H1 (cell line): ENCODE data around the gene RNU1-4. TPM values are rescaled to one million over a fixed set of nuclear protein-coding genes. Genes with fewer than 3 reads are reported as not detected.
"Not testable (repeated sequence)": the region's sequence is repeated elsewhere in the genome, so short reads cannot be mapped to it uniquely, and the experiment has no call there.

Experiments
- CTCF ChIA-PET: fragments of 300-600 bp; sonication (Branson Sonifier 250); formaldehyde crosslinking; loops from one replicate; lab custom pipeline; 2021; ENCODE audit not compliant: partially characterized antibody; lab: Charles Lee
- POLR2A ChIA-PET: fragments of 300-600 bp; sonication (Branson Sonifier 250); formaldehyde crosslinking; loops from one replicate; lab custom pipeline; 2021; ENCODE audit warnings: inconsistent platforms; ENCODE audit not compliant: partially characterized antibody; lab: Charles Lee
- DNase-seq, 2 experiments: peaks; one replicate each; pipeline versions ENCODE4 v3.0.0 to v3.0.0-alpha.2; 2010 to 2022; ENCODE audit warnings: low spot score in 2 of 2, low read depth in 1 of 2, mixed read lengths in 1 of 2
- FAIRE-seq: peaks from 2 replicates; lab custom pipeline; 2011; peaks lifted over from hg19 to GRCh38; lab: Jason Lieb, UNC
- H2AFZ ChIP-seq: 2 replicates; pipeline ENCODE4 v1.8.1; 2012; ENCODE audit warnings: low read length, inconsistent platforms
- H2AK5ac ChIP-seq: 2 replicates; pipeline ENCODE4 v1.6.1; 2013; ENCODE audit warnings: low read depth, low read length
- H2BK120ac ChIP-seq: replicated peaks from 2 replicates; pipeline ENCODE3; 2013; ENCODE audit warnings: low read depth, low read length, inconsistent platforms
- H2BK12ac ChIP-seq: 2 replicates; pipeline ENCODE4 v1.6.1; 2013; ENCODE audit warnings: low read depth, low read length
- H2BK15ac ChIP-seq: 2 replicates; pipeline ENCODE4 v1.6.1; 2013; ENCODE audit warnings: low read length
- H2BK20ac ChIP-seq: 2 replicates; pipeline ENCODE4 v1.6.1; 2013; ENCODE audit warnings: low read length
- H2BK5ac ChIP-seq: 2 replicates; pipeline ENCODE4 v1.6.1; 2013; ENCODE audit warnings: low read depth, low read length
- H3K14ac ChIP-seq: 2 replicates; pipeline ENCODE4 v1.6.1; 2013; ENCODE audit warnings: inconsistent platforms; ENCODE audit not compliant: insufficient read length
- H3K18ac ChIP-seq: 2 replicates; pipeline ENCODE4 v1.6.1; 2013; ENCODE audit warnings: low read length; ENCODE audit errors: extremely low read depth
- H3K23ac ChIP-seq: 2 replicates; pipeline ENCODE4 v1.6.1; 2013; ENCODE audit warnings: inconsistent platforms; ENCODE audit not compliant: insufficient read length
- H3K23me2 ChIP-seq: 2 replicates; pipeline ENCODE4 v1.6.1; 2013; ENCODE audit warnings: low read depth, low read length
- H3K27ac ChIP-seq: 2 replicates; pipeline ENCODE4 v1.6.1; 2011; ENCODE audit warnings: low read depth, low read length, inconsistent platforms
- H3K27me3 ChIP-seq, 4 experiments: replicated peaks in 1 of 4; 1 replicate in 1 of 4; 2 replicates in 3 of 4; pipeline versions ENCODE4 v1.6.1 to v1.8.1; 2011 to 2013; ENCODE audit warnings: low read length in 3 of 4, mild to moderate bottlenecking in 3 of 4, inconsistent platforms in 2 of 4, mixed read lengths in 2 of 4, moderate library complexity in 1 of 4; ENCODE audit not compliant: control insufficient read depth in 3 of 4, insufficient read depth in 3 of 4; ENCODE audit errors: extremely low read depth in 1 of 4
- H3K36me3 ChIP-seq, 4 experiments: 2 replicates each; pipeline versions ENCODE4 v1.6.1 to v1.8.1; 2011 to 2013; ENCODE audit warnings: mild to moderate bottlenecking in 4 of 4, low read length in 3 of 4, moderate library complexity in 2 of 4, control low read depth in 1 of 4, inconsistent platforms in 1 of 4; ENCODE audit not compliant: insufficient read depth in 4 of 4, control insufficient read depth in 2 of 4
- H3K4ac ChIP-seq: replicated peaks from 2 replicates; pipeline ENCODE3; 2013; ENCODE audit warnings: low read length, low read depth, mixed read lengths, inconsistent platforms; ENCODE audit not compliant: insufficient read length
- H3K4me1 ChIP-seq, 4 experiments: replicated peaks in 1 of 4; 1 replicate in 1 of 4; 2 replicates in 3 of 4; pipeline versions ENCODE4 v1.6.1 to v1.8.1; 2011 to 2013; ENCODE audit warnings: low read length in 3 of 4, inconsistent platforms in 2 of 4, mixed read lengths in 1 of 4; ENCODE audit not compliant: insufficient read depth in 4 of 4, control insufficient read depth in 3 of 4
- H3K4me2 ChIP-seq, 2 experiments: 2 replicates each; pipeline versions ENCODE4 v1.6.1 to v1.8.1; 2011 to 2013; ENCODE audit warnings: low read depth in 2 of 2, low read length in 2 of 2, control low read depth in 1 of 2, inconsistent platforms in 1 of 2, mild to moderate bottlenecking in 1 of 2; ENCODE audit not compliant: insufficient read depth in 1 of 2
- H3K4me3 ChIP-seq, 4 experiments: fragments of 200-600, 300-600 bp in 1 of 4; sonication (generic), shearing (Covaris generic), sonication (Bioruptor Twin) in 1 of 4; 2 replicates each; pipeline versions ENCODE4 v1.5.1 to v1.8.1; 2011 to 2016; ENCODE audit warnings: low read length in 4 of 4, low read depth in 3 of 4, control low read depth in 2 of 4, inconsistent platforms in 2 of 4, mild to moderate bottlenecking in 2 of 4, mixed read lengths in 1 of 4, moderate library complexity in 1 of 4; ENCODE audit not compliant: insufficient read depth in 2 of 4; ENCODE audit errors: extremely low read depth in 1 of 4
- H3K56ac ChIP-seq: replicated peaks from 2 replicates; pipeline ENCODE3; 2013; ENCODE audit warnings: low read depth, mild to moderate bottlenecking, mixed read lengths, low read length, inconsistent platforms; ENCODE audit not compliant: insufficient read length
- H3K79me1 ChIP-seq: 2 replicates; pipeline ENCODE4 v1.6.1; 2013; ENCODE audit warnings: low read depth, low read length, control low read depth
- H3K79me2 ChIP-seq, 2 experiments: 2 replicates each; pipeline versions ENCODE4 v1.6.1 to v1.8.1; 2012 to 2013; ENCODE audit warnings: low read length in 2 of 2, mild to moderate bottlenecking in 2 of 2, inconsistent platforms in 1 of 2; ENCODE audit not compliant: insufficient read depth in 2 of 2, control insufficient read depth in 1 of 2
- H3K9ac ChIP-seq, 4 experiments: replicated peaks in 1 of 4; 1 replicate in 1 of 4; 2 replicates in 3 of 4; pipeline versions ENCODE4 v1.6.1 to v1.8.1; 2011 to 2013; ENCODE audit warnings: low read depth in 3 of 4, low read length in 3 of 4, control low read depth in 2 of 4, mild to moderate bottlenecking in 2 of 4, moderate library complexity in 2 of 4, inconsistent platforms in 1 of 4; ENCODE audit errors: extremely low read depth in 1 of 4
- H3K9me3 ChIP-seq, 2 experiments: 2 replicates each; pipeline versions ENCODE4 v1.6.1 to v1.8.1; 2012 to 2013; ENCODE audit warnings: mild to moderate bottlenecking in 2 of 2, moderate library complexity in 2 of 2, control low read depth in 1 of 2, inconsistent platforms in 1 of 2, low read depth in 1 of 2, low read length in 1 of 2, mixed read lengths in 1 of 2; ENCODE audit not compliant: insufficient read depth in 2 of 2
- H4K20me1 ChIP-seq, 2 experiments: replicated peaks in 1 of 2; 2 replicates each; pipeline versions ENCODE3 to v1.8.1; 2011 to 2013; ENCODE audit warnings: inconsistent platforms in 2 of 2, low read length in 2 of 2, mild to moderate bottlenecking in 1 of 2; ENCODE audit not compliant: insufficient read depth in 2 of 2, control insufficient read depth in 1 of 2
- H4K5ac ChIP-seq: 2 replicates; pipeline ENCODE4 v1.6.1; 2013; ENCODE audit warnings: low read length, low read depth, mixed read lengths, inconsistent platforms; ENCODE audit not compliant: insufficient read length
- H4K8ac ChIP-seq: 2 replicates; pipeline ENCODE4 v1.8.0; 2013; ENCODE audit warnings: mild to moderate bottlenecking, moderate library complexity, low read length, inconsistent platforms; ENCODE audit not compliant: insufficient read depth; ENCODE audit errors: extremely low read depth
- H4K91ac ChIP-seq: replicated peaks from 2 replicates; pipeline ENCODE3; 2013; ENCODE audit warnings: low read length, mixed read lengths, inconsistent platforms; ENCODE audit not compliant: insufficient read length
- WGBS, 2 experiments: shearing (Covaris generic) in 1 of 2; methylation state at CpG; one replicate each; pipeline versions ENCODE4 v1.1.6 to v1.1.7; 2013 to 2015; ENCODE audit warnings: low lambda C conversion rate in 2 of 2, mixed read lengths in 2 of 2, inconsistent platforms in 1 of 2, low coverage in 1 of 2, missing lambda C conversion rate in 1 of 2; ENCODE audit not compliant: insufficient replicate concordance in 2 of 2, insufficient coverage in 1 of 2, insufficient read length in 1 of 2; ENCODE audit errors: extremely low coverage in 1 of 2, missing lambda C conversion rate in 1 of 2; 5-methylcytosine and 5-hydroxymethylcytosine counted together
- polyA plus RNA-seq, 7 experiments: library from polyadenylated mRNA; depleted of rRNA in 3 of 7; stranded (reverse) in 5 of 7; unstranded in 2 of 7; fragments of >200 nt in 5 of 7; fragments of 200-250 nt in 2 of 7; gene quantifications; 1 replicate in 5 of 7; 2 replicates in 1 of 7; 4 replicates in 1 of 7; pipeline versions ENCODE4 v1.2.1 to v1.2.3, GENCODE V29; 2011 to 2013; ENCODE audit warnings: missing spikeins in 2 of 7, mixed read lengths in 2 of 7
- total RNA-seq: library from RNA; stranded (reverse); fragmentation: NEBNext Ultra II Directional; extraction: Animal tissue kit (Norgen Biotek cat#: 25700); gene quantifications from 2 replicates; pipeline ENCODE4 v1.2.1, GENCODE V29; 2021

Gene RNU1-4
- total and polyA plus RNA-seq, 2 of the 8 experiments (the other 6 are each of a cell fraction or from before 2014, with no cell fraction given): 145 to 1,303 TPM

GRCh38 chr1:16773205-16773596 is 32.9 kb downstream of the RNU1-4 start:
- H3K4ac ChIP-seq, H3K27me3 ChIP-seq, DNase-seq, H3K79me1 ChIP-seq, H3K4me3 ChIP-seq, H2BK15ac ChIP-seq, H2BK20ac ChIP-seq, H2AFZ ChIP-seq, H3K4me2 ChIP-seq, H3K18ac ChIP-seq, H2BK5ac ChIP-seq, H3K23ac ChIP-seq, H4K91ac ChIP-seq, H4K8ac ChIP-seq, H4K20me1 ChIP-seq, H3K79me2 ChIP-seq, H4K5ac ChIP-seq, H3K23me2 ChIP-seq, H2AK5ac ChIP-seq, FAIRE-seq, H3K36me3 ChIP-seq, H3K27ac ChIP-seq, H3K4me1 ChIP-seq, H3K14ac ChIP-seq, H3K9me3 ChIP-seq, H3K56ac ChIP-seq, POLR2A ChIA-PET, CTCF ChIA-PET, H2BK120ac ChIP-seq, H3K9ac ChIP-seq, H2BK12ac ChIP-seq: not testable (repeated sequence)
- 91% methylated on average over 8 of the region's 9 CpGs; no CpG with 5 or more reads in 1 of the 2 experiments for WGBS, 2 experiments

GRCh38 chr1:16773723-16774122 is 33.4 kb downstream of the RNU1-4 start:
- H3K56ac ChIP-seq, H3K4me1 ChIP-seq, H2BK5ac ChIP-seq, CTCF ChIA-PET, H3K23me2 ChIP-seq, H3K36me3 ChIP-seq, H3K14ac ChIP-seq, H2BK20ac ChIP-seq, H3K9me3 ChIP-seq, H3K79me2 ChIP-seq, H4K5ac ChIP-seq, H3K4ac ChIP-seq, H2BK120ac ChIP-seq, H4K8ac ChIP-seq, H3K4me3 ChIP-seq, H3K18ac ChIP-seq, H3K4me2 ChIP-seq, H3K79me1 ChIP-seq, H3K9ac ChIP-seq, H4K20me1 ChIP-seq, DNase-seq, H2BK12ac ChIP-seq, H2AFZ ChIP-seq, POLR2A ChIA-PET, H3K27me3 ChIP-seq, H3K23ac ChIP-seq, FAIRE-seq, H4K91ac ChIP-seq, H2AK5ac ChIP-seq, H2BK15ac ChIP-seq, H3K27ac ChIP-seq: not testable (repeated sequence)
- WGBS, 2 experiments: 62% methylated on average over 3 of the region's 6 CpGs; no CpG with 5 or more reads in 1 of the 2 experiments
